ENCODE results near the gene GTPBP10.

DNA sequence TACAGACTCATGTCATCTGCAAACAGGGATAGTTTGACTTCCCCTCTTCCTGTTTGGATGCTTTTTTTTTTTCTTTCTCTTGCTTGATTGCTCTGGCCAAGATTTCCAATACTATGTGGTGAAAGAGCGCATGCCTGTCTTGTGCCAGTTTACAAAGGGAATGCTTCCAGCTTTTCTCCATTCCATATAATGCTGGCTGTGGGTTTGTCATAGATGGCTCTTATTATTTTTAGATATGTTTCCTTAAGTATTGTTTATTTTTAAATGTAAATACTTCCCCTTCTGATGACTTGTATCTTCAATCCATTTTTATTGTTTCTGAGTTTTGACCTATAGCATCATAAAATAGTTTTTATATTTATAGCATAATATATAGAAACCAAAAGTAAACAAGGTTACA lies 43.3 kb upstream of the GTPBP10 start:
- TF ChIP-seq, protein P1, sequence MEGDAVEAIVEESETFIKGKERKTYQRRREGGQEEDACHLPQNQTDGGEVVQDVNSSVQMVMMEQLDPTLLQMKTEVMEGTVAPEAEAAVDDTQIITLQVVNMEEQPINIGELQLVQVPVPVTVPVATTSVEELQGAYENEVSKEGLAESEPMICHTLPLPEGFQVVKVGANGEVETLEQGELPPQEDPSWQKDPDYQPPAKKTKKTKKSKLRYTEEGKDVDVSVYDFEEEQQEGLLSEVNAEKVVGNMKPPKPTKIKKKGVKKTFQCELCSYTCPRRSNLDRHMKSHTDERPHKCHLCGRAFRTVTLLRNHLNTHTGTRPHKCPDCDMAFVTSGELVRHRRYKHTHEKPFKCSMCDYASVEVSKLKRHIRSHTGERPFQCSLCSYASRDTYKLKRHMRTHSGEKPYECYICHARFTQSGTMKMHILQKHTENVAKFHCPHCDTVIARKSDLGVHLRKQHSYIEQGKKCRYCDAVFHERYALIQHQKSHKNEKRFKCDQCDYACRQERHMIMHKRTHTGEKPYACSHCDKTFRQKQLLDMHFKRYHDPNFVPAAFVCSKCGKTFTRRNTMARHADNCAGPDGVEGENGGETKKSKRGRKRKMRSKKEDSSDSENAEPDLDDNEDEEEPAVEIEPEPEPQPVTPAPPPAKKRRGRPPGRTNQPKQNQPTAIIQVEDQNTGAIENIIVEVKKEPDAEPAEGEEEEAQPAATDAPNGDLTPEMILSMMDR (conservative IDR thresholded peaks at IDR 0.05 in 1 of 2, IDR thresholded peaks at IDR 0.05 in 1 of 2; ENCODE audit: low read depth in 1 of 2, low read length in 2 of 2) = no peak
- no peak for TF ChIP-seq EZH2 (IDR thresholded peaks at IDR 0.05; ENCODE audit: low read length, missing control alignments)

Measured in fibroblast of lung (primary cell).